T47D (cell line): ENCODE data around the gene MEPCE.

ENCODE experiments used
- DNase-seq, 2 experiments: peaks; one replicate each; pipeline versions ENCODE4 v3.0.0 to v3.0.0-alpha.2; 2011 to 2012; ENCODE audit warnings: low read depth in 1 of 2, low spot score in 1 of 2
- JUND ChIP-seq: IDR thresholded peaks from 2 replicates; pipeline ENCODE4 v1.6.1; 2012; ENCODE audit warnings: low read depth
- in situ Hi-C: cut with HindIII; loops from 2 replicates; pipeline ENCODE4 v1.10.0; 2016; ENCODE audit warnings: low sequenced_read_pairs, low pct_unique_long_range_greater_than_20kb

MEPCE gene

GRCh38 chr7:100418930-100419659, 10.5 kb upstream of the MEPCE start:
- no peak for TF ChIP-seq JUND
- DNase-seq: no peak
- in situ Hi-C loops: no loop called here

- in situ Hi-C loops: no loop called here
- TF ChIP-seq JUND: no peak
- no peak for DNase-seq
Measured at GRCh38 chr7:100419660-100420226, 9.9 kb upstream of the MEPCE start.

- no peak for TF ChIP-seq JUND
- in situ Hi-C loops: no loop called here
- no peak for DNase-seq
Measured at GRCh38 chr7:100423315-100423714, 6.3 kb upstream of the MEPCE start.

- in situ Hi-C loops: no loop called here
- TF ChIP-seq JUND: no peak
- no peak for DNase-seq
Measured at GRCh38 chr7:100425347-100425746, 4.3 kb upstream of the MEPCE start.

- DNase-seq: no peak
- in situ Hi-C loops: no loop called here
- TF ChIP-seq JUND: no peak
Measured at GRCh38 chr7:100426516-100426915, 3.1 kb upstream of the MEPCE start.

- in situ Hi-C loops: no loop called here
- TF ChIP-seq JUND: no peak
- no peak for DNase-seq
Measured at GRCh38 chr7:100427762-100428198, 1.9 kb upstream of the MEPCE start.

- in situ Hi-C loops: no loop called here
- peak; percentile 65 to 97 for DNase-seq
- TF ChIP-seq JUND: no peak
Measured at GRCh38 chr7:100428199-100428966, 1.2 kb upstream of the MEPCE start, which contains the start of gene ZCWPW1. Gene ZCWPW1, minus strand, starts transcription at chr7:100428703. Its CDS starts 8,054 bp downstream, at chr7:100420649.

- in situ Hi-C loops: no loop called here
- no peak for TF ChIP-seq JUND
- DNase-seq: peak; percentile 78 to 99
Measured at GRCh38 chr7:100428967-100429636, 529 bp upstream of the MEPCE start.

- no peak for DNase-seq
- in situ Hi-C loops: no loop called here
- TF ChIP-seq JUND: no peak
Measured at GRCh38 chr7:100430493-100431285, 1.1 kb downstream of the MEPCE start.

- TF ChIP-seq JUND: no peak
- DNase-seq: no peak
- in situ Hi-C loops: no loop called here
Measured at GRCh38 chr7:100431286-100431735, 1.7 kb downstream of the MEPCE start.

GRCh38 chr7:100432053-100432452, 2.4 kb downstream of the MEPCE start:
- DNase-seq: no peak
- TF ChIP-seq JUND: no peak
- in situ Hi-C loops: no loop called here
